Panc1 (cell line): ENCODE results near the gene RAB11FIP3. TPM values are rescaled to one million over a fixed set of nuclear protein-coding genes. Genes with fewer than 3 reads are reported as not detected.

Experiments used
- ATAC-seq: fragments of 200-7000 bp; cut with Tn5 transposase; 2 replicates; pipeline ENCODE4 v1.9.1; 2020; ENCODE audit warnings: mild to moderate bottlenecking, moderate library complexity
- BruUV-seq: library from RNA; stranded (reverse); fragments of 400-500 nt; replicated peaks from 2 replicates; lab custom pipeline; 2021; lab: Mats Ljungman, UMichigan
- CTCF ChIA-PET: fragments of 300-600 bp; sonication (Branson Sonifier 250); formaldehyde crosslinking; loops from one replicate; lab custom pipeline; 2022; ENCODE audit warnings: antibody characterized with exemption; lab: Charles Lee
- POLR2A ChIA-PET: fragments of 300-600 bp; sonication (Branson Sonifier 250); formaldehyde crosslinking; loops from one replicate; lab custom pipeline; 2022; ENCODE audit warnings: antibody characterized with exemption; lab: Charles Lee
- DNase-seq: peaks from one replicate; pipeline ENCODE4 v3.0.0-alpha.2; 2010; ENCODE audit warnings: low read depth, low spot score
- H3K27ac ChIP-seq: 2 replicates; pipeline ENCODE4 v1.5.1; 2011; ENCODE audit warnings: mild to moderate bottlenecking, low read length, inconsistent platforms
- H3K27me3 ChIP-seq: fragments of 200-500 bp; sonication (Bioruptor generic); 2 replicates; pipeline ENCODE4 v1.6.0; 2014; ENCODE audit warnings: low read length, inconsistent platforms; ENCODE audit not compliant: control insufficient read depth, insufficient read depth
- H3K36me3 ChIP-seq: fragments of 200-500 bp; sonication (Bioruptor generic); 2 replicates; pipeline ENCODE4 v1.5.1; 2014; ENCODE audit warnings: inconsistent platforms, mild to moderate bottlenecking, low read length, moderate library complexity; ENCODE audit not compliant: control insufficient read depth, insufficient read depth
- H3K4me1 ChIP-seq: 2 replicates; pipeline ENCODE4 v1.5.1; 2011; ENCODE audit warnings: inconsistent platforms, mild to moderate bottlenecking, low read length, moderate library complexity; ENCODE audit not compliant: control insufficient read depth, insufficient read depth
- H3K4me3 ChIP-seq, 2 experiments: 2 replicates each; pipeline ENCODE4 v1.5.1; 2011 to 2012; ENCODE audit warnings: low read depth in 2 of 2, low read length in 2 of 2, mild to moderate bottlenecking in 2 of 2, inconsistent platforms in 1 of 2, moderate library complexity in 1 of 2
- H3K9me3 ChIP-seq: fragments of 200-500 bp; sonication (Bioruptor generic); 2 replicates; pipeline ENCODE4 v1.5.1; 2014; ENCODE audit warnings: low read depth, mild to moderate bottlenecking, inconsistent platforms, low read length, moderate library complexity; ENCODE audit not compliant: control insufficient read depth, insufficient read depth
- CTCF ChIP-seq: fragments of 450-650 bp; IDR thresholded peaks from 2 replicates; pipeline ENCODE4 v1.5.1; 2017; ENCODE audit warnings: mild to moderate bottlenecking
- POLR2AphosphoS5 ChIP-seq: IDR thresholded peaks from 2 replicates; pipeline ENCODE4 v1.6.1; 2012; ENCODE audit warnings: mild to moderate bottlenecking, low read depth, low read length, moderate library complexity
- REST ChIP-seq, 2 experiments: IDR thresholded peaks; 2 replicates each; pipeline ENCODE4 v1.6.1; 2011 to 2012; ENCODE audit warnings: low read depth in 2 of 2, control low read depth in 1 of 2, low read length in 1 of 2, mild to moderate bottlenecking in 1 of 2, moderate library complexity in 1 of 2; ENCODE audit not compliant: insufficient read depth in 1 of 2
- SIN3A ChIP-seq: IDR thresholded peaks from 2 replicates; pipeline ENCODE4 v1.6.1; 2012; ENCODE audit warnings: low read depth, mild to moderate bottlenecking, low read length, moderate library complexity, borderline replicate concordance; ENCODE audit not compliant: insufficient read depth
- TCF7L2 ChIP-seq: IDR thresholded peaks from 2 replicates; pipeline ENCODE4 v1.6.1; 2011; ENCODE audit warnings: mild to moderate bottlenecking, low read depth, low read length, inconsistent platforms
- in situ Hi-C: cut with HindIII; loops from 2 replicates; pipeline ENCODE4 v1.10.0; 2016; ENCODE audit warnings: low sequenced_read_pairs, low pct_unique_long_range_greater_than_20kb
- intact Hi-C: fragments of 100-400 bp; cut with micrococcal nuclease; formaldehyde crosslinking; loops from one replicate; pipeline ENCODE4 v1.10.0; 2022; ENCODE audit not compliant: unreplicated experiment
- total RNA-seq: library from RNA; stranded (reverse); gene quantifications from one replicate; pipeline ENCODE4 v1.2.1, GENCODE V29; 2021; ENCODE audit not compliant: unreplicated experiment

RAB11FIP3 gene
- total RNA-seq, 1 experiment from 2014 or later: 57.3 TPM

DNA sequence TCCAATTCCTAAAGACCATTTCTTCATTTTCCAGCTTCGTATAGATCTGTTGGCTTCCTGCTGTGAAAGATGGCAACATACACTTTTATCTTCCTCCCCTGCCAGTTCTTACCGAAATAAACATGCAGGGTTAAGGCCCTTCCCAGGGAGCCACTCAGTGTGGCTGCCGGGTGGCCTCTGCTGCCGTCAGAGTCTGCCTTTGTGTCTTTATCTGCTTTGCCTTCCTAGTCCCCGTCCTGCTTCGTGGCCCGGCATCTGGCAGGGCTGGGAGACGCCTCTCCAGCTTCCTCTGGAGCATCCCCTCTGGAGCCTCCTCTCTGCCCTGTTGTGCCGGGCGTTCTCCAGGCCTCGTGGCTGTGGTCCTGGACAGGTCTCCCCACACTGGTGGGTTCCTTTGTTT lies 71.8 kb downstream of the RAB11FIP3 start:
- Histone ChIP-seq H3K9me3 (no peaks in the 10 kb centered on the region), H3K27ac (no peak overlapping the region), H3K36me3 (no peaks in the 10 kb centered on the region), H3K4me3 (no peak overlapping the region), H3K27me3 (no peaks in the 10 kb centered on the region), H3K4me1 (no peaks in the 10 kb centered on the region)
- POLR2A ChIA-PET: no interaction called here
- intact Hi-C loops: loop anchor here (5.0 kb wide), 1 partner anchor 105 kb away; no protein-coding TSS in a partner anchor
- DNase-seq: no peak
- CTCF ChIA-PET: interaction anchor here (0.6 to 0.7 kb wide), 2 partner anchors 17 to 124 kb away, joined by 3 to 15 read pairs; no protein-coding TSS in a partner anchor
- no peak for ATAC-seq
- no TSS peak for BruUV-seq
- TF ChIP-seq TCF7L2: no peak
- TF ChIP-seq POLR2AphosphoS5: no peak
- no peak for TF ChIP-seq REST (IDR thresholded peaks at IDR 0.05; ENCODE audit: insufficient read depth in 1 of 2, low read depth in 2 of 2, low read length in 1 of 2)
- in situ Hi-C loops: no loop called here

DNA sequence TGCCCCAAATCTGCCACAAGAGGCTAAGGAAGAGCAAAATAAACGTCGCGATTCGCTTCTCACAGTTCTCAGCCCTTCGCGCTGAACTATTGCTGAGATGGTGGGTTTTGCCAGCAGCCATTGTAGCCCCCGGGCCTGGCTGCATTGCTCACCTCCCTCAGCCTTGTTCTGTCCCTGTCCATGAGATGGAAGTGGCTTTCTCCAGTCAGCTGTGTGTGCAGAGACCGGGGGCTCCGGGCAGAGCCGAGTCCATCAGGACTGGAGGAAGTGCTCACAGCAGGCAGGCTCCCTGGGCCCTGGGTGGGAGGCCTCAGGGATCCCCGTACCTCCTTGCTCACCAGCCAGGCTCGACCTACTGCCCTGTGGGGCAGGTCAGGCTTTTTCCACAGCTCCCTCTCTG lies 74.5 kb downstream of the RAB11FIP3 start:
- no peak for ATAC-seq
- H3K4me1 ChIP-seq: no peaks in the 10 kb centered on the region
- H3K36me3 ChIP-seq: no peaks in the 10 kb centered on the region
- no peaks in the 10 kb centered on the region for H3K9me3 ChIP-seq
- H3K4me3 ChIP-seq: no peak overlapping the region
- ChIA-PET CTCF (no interaction called here), POLR2A (no interaction called here)
- intact Hi-C loops: loop anchor here (5.0 kb wide), 1 partner anchor 108 kb away; no protein-coding TSS in a partner anchor
- no peaks in the 10 kb centered on the region for H3K27me3 ChIP-seq
- TF ChIP-seq CTCF (no peak), REST (IDR thresholded peaks at IDR 0.05; ENCODE audit: insufficient read depth in 1 of 2, low read depth in 2 of 2, low read length in 1 of 2) (no peak), SIN3A (no peak)
- BruUV-seq: TSS peak; percentile 42
- DNase-seq: no peak
- H3K27ac ChIP-seq: no peak overlapping the region
- in situ Hi-C loops: no loop called here
